Endothelial cell (in vitro differentiated cells): ENCODE results near the gene POC1A. TPM values are rescaled to one million over a fixed set of nuclear protein-coding genes. Genes with fewer than 3 reads are reported as not detected.

Source experiments
- DNase-seq: peaks from one replicate; pipeline ENCODE4 v3.0.0; 2021; ENCODE audit warnings: low spot score
- H3K27ac Mint-ChIP-seq: one replicate; pipeline ENCODE4 v1.8.0; 2021; ENCODE audit warnings: mixed read lengths, inconsistent platforms; ENCODE audit not compliant: unreplicated experiment
- H3K27me3 Mint-ChIP-seq: one replicate; pipeline ENCODE4 v1.8.0; 2021; ENCODE audit warnings: mild to moderate bottlenecking, moderate library complexity, mixed read lengths, inconsistent platforms; ENCODE audit not compliant: unreplicated experiment
- H3K36me3 Mint-ChIP-seq: one replicate; pipeline ENCODE4 v1.8.0; 2021; ENCODE audit warnings: mild to moderate bottlenecking, low read depth, mixed read lengths, inconsistent platforms; ENCODE audit not compliant: unreplicated experiment
- H3K4me1 Mint-ChIP-seq: one replicate; pipeline ENCODE4 v1.8.0; 2021; ENCODE audit warnings: mild to moderate bottlenecking, mixed read lengths, inconsistent platforms; ENCODE audit not compliant: unreplicated experiment
- H3K4me3 Mint-ChIP-seq: one replicate; pipeline ENCODE4 v1.8.0; 2021; ENCODE audit warnings: mild to moderate bottlenecking, mixed read lengths, inconsistent platforms; ENCODE audit not compliant: unreplicated experiment
- H3K9me3 Mint-ChIP-seq: one replicate; pipeline ENCODE4 v1.8.0; 2021; ENCODE audit warnings: mixed read lengths, inconsistent platforms; ENCODE audit not compliant: unreplicated experiment
- CTCF ChIP-seq: fragments of 200-600 bp; sonication (generic); IDR thresholded peaks from one replicate; pipeline ENCODE4 v1.5.0; 2021; ENCODE audit warnings: antibody characterized with exemption; ENCODE audit not compliant: unreplicated experiment
- total RNA-seq: library from RNA; stranded (reverse); fragmentation: NEBNext Ultra II Directional; extraction: Animal tissue kit (Norgen Biotek cat#: 25700); gene quantifications from one replicate; pipeline ENCODE4 v1.2.1, GENCODE V29; 2021; ENCODE audit not compliant: unreplicated experiment

Gene POC1A
- total RNA-seq, 1 donor from 2014 or later = 7.5 TPM

DNA sequence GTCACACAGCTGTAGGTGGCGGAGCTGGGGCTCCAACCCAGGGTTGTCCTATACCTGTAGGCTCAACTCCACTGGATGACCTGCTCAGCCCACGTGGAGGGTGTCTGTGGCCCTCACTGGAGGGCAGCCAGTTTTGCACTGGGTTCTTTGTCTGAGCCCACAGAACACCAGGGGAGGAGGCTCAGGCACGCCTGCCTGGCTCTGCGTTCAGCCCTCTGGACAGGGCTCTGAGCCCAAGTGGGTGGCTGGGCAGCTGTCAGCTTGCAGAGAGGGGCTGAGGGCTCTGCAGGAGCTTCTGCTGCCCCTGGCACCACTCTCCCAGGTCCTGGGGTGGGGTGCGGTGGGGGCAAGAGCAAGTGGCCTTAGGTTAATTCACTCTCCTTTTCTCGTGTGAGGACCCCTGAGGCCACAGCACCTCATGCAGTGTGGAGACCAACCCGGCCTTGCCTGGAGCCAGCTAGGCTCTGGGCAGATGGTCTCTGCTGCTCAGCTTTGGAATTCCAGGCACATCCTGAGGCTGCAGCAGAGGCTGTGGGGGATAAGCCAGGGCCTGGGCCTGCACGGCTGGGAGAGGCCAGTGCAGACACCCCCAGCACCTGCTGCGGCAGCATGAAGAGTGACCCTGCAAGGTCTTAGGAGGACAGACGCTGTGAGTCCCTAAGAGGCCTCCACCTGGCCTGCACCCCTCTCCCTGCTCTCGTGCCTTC lies 121.4 kb downstream of the POC1A start:
- Mint-ChIP-seq H3K4me3 (no peak overlapping the region), H3K4me1 (peaks cover 3% of the 10 kb centered on the region), H3K27me3 (peaks cover 6% of the 10 kb centered on the region), H3K27ac (no peak overlapping the region), H3K9me3 (no peaks in the 10 kb centered on the region), H3K36me3 (no peaks in the 10 kb centered on the region)
- no peak for TF ChIP-seq CTCF
- DNase-seq = no peak

GRCh38 chr3:52031896-52032295 lies 122.3 kb downstream of the POC1A start:
- Mint-ChIP-seq H3K4me1 (peaks cover 3% of the 10 kb centered on the region), H3K4me3 (no peak overlapping the region), H3K36me3 (no peaks in the 10 kb centered on the region), H3K27ac (no peak overlapping the region), H3K9me3 (no peaks in the 10 kb centered on the region), H3K27me3 (peaks cover 6% of the 10 kb centered on the region)
- no peak for TF ChIP-seq CTCF
- no peak for DNase-seq

DNA sequence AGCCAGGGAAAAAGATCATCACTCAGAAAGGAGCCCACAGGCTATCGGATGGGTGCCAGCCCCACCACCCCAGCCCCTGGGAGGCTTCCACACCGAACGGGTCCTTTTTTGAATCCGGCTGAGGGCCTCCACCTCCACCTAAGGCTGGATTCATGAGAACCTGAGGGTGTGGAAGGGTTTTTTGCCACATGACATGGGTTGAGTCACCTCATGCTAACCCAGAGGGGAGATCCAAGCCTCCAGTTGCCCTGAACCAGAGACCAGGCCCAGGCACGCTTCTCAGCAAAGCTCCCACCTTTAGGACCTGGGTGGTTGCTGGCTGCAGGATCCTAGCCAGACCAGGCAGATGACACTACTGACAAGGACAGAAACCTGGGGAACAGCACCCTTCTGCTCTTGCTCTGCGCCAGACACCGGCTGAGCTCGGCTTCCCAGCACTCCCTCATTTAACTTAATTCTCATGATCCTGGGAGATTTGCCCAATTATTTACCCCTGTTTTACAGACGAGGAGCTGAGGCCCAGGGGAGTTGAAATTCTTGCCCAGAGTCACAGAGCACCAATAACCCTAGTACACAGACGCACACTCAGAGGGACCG lies 123.4 kb downstream of the POC1A start:
- Mint-ChIP-seq H3K27me3 (peaks cover 11% of the 10 kb centered on the region), H3K27ac (no peak overlapping the region), H3K4me1 (peaks cover 9% of the 10 kb centered on the region), H3K36me3 (no peaks in the 10 kb centered on the region), H3K9me3 (no peaks in the 10 kb centered on the region), H3K4me3 (no peak overlapping the region)
- TF ChIP-seq CTCF = no peak
- DNase-seq = no peak

DNA sequence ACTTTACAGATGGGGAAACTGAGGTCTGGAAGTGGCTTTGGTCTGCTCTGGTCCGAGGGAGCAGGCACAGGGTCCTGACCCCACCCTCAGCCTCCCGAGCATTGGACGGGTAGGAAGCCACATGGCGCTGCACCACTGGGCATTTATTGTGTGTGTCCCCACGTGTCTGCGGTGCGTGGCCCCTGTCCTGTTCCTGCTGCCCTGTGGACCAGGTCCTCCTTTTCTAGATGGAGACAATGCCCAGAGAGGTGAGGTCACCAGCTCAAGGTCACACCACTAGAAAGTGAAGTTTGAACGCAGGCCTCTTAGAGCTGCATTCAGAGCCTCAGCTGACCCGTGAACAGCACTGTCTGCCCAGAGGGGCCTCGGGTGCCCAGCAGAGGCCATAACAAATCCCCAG lies 124.7 kb downstream of the POC1A start:
- Mint-ChIP-seq H3K36me3 (no peaks in the 10 kb centered on the region), H3K4me3 (no peak overlapping the region), H3K27ac (no peak overlapping the region), H3K9me3 (no peaks in the 10 kb centered on the region), H3K4me1 (peaks cover 20% of the 10 kb centered on the region), H3K27me3 (peaks cover 11% of the 10 kb centered on the region)
- TF ChIP-seq CTCF = no peak
- DNase-seq = no peak

- H3K9me3 Mint-ChIP-seq = no peaks in the 10 kb centered on the region
- TF ChIP-seq CTCF = no peak
- H3K27me3 Mint-ChIP-seq = peaks cover 11% of the 10 kb centered on the region
- DNase-seq = no peak
- H3K36me3 Mint-ChIP-seq = no peaks in the 10 kb centered on the region
- H3K4me1 Mint-ChIP-seq = peaks cover 25% of the 10 kb centered on the region
- no peak overlapping the region for H3K27ac Mint-ChIP-seq
- H3K4me3 Mint-ChIP-seq = no peak overlapping the region
These were observed 125.2 kb downstream of the POC1A start for GRCh38 chr3:52029053-52029452.
